KBM-7 (cell line): ENCODE results near the gene POMGNT1.
"Not testable (repeated sequence)": the region's sequence is repeated elsewhere in the genome, so short reads cannot be mapped to it uniquely, and the experiment has no call there.

ENCODE experiments used
- DNase-seq: peaks from one replicate; pipeline ENCODE4 v3.0.0-alpha.2; 2015
- in situ Hi-C: fragments of 300-500 bp; cut with MboI; formaldehyde crosslinking; loops from 2 replicates; pipeline ENCODE4 v1.14.3; 2020; ENCODE audit warnings: low sequenced_read_pairs, low pct_unique_long_range_greater_than_20kb, mixed read lengths

Gene POMGNT1

DNA sequence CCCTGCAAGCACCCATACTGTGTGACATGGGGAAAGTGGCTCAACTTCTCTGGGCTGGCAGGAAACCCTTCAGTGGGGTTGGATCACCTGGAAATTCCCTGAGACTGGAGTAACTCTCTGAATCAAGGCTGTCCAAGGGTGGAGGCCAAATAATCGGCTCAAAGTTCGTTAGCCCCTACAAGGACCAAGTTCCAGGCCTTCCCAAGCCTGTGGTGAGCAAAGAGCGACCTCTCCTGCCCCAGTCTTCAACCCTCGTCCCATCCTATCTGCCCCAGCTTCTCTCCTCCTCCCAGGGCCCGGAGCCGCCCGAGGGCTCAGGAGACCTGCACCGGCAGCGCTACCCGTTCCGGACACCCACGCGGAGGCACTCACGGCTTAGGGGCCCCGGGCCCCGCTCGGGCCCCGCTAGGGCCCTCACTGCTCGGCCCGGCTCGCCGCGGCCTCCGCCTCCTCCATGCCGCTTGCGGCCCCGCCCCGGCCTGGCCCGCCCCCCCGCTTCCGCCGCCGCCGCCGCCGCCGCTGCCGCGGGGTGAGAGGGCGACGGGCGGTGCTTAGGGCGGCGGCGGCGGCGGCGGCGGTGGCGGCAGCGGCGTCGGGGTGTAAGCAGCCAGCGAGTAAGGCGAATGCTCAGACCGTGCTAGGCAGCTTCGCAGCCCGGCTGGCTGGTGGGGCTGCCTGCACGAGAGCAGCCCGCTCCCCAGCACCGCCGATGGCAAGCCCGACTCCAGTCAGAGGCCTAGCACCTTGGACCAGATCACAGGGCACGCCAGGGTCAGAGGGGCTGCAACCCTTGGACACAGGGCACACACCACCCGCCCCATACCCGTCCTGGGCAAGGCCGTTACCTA is at the start of gene POMGNT1:
POMGNT1 (minus strand) TSS at position 471 of the 848 bp plus-strand sequence. CDS start 613 bp downstream, outside the sequence.
- in situ Hi-C loops: no loop called here
- DNase-seq: peak; percentile 66

DNA sequence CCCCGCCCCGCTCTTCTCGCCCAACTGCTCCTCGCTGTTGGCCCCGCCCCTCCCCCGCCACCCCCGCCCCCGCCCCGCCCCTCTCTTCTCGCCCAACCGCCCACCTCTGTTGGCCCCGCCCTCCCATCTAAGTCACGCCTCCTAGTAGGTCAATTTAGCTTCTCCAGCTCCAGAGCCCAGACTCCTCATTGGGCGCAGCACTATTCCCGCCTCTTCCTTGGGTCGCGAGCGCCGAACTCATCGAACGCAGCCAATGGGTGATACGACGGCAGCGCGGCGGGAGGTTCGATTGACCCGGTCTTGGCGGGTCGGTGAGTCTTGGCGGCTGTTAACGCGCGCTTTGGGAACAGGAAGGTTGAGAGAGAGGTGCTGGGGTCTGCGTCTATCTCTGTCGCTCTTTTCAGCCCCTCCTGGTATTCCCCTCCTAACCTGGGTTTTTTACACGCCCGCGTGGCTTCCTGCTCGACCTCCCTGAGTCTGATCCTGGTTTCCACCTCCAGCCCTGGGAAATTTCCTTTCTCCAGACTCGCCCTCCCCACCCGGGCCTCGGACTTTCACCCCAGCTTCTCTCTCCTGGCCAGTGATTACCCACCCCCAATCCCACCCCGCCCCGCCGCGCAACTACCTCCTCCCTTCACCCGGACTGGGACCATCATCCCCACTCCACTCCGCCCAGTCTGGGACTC is 49.3 kb upstream of the POMGNT1 start, which contains the start of gene RAD54L:
RAD54L (plus strand) TSS at position 328 of the 686 bp plus-strand sequence. CDS start 643 bp downstream, outside the sequence.
- in situ Hi-C loops: no loop called here
- peak; percentile 98 for DNase-seq

DNA sequence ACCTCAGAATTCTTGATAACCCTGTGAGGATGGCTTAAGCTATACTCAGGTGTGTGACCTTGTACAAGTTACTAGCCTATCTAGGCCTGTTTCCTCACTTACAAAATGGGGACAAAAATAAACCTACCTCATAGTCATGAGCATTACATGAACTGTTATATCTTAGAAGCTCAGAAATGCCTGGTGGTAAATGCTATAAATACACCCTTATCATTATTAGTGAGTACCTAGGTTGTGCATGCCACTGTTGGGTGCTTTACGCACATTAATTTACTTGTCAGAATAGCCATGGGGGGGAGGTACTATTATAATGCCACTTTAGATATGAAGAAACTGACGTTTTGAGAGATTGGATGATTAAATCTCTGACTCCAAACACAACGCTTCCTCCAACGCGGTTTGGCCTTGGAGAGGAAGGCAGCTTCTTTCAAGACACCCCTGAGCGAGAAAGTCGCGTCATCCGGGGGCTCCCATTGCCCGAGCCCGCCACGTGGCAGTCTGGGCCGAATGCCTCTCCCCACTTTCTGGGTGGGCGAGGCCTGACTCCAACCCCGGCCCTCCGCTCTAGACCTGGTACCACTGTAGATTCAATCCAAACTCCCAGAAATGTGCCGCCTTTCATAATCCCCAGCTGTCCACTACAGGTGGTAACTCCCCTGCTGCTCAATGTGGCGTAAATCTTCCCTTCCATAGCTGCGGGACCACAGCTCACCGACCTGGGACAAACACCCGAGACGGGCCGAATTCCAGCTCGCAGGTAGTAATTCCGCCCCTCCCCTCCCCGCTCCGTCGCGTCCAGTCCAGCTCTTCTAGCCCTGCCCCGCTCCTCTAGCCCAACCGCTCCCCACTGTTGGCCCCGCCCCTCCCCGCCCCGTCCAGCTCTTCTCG is 48.6 kb upstream of the POMGNT1 start:
- DNase-seq: peak; percentile 74
- in situ Hi-C loops: no loop called here

DNA sequence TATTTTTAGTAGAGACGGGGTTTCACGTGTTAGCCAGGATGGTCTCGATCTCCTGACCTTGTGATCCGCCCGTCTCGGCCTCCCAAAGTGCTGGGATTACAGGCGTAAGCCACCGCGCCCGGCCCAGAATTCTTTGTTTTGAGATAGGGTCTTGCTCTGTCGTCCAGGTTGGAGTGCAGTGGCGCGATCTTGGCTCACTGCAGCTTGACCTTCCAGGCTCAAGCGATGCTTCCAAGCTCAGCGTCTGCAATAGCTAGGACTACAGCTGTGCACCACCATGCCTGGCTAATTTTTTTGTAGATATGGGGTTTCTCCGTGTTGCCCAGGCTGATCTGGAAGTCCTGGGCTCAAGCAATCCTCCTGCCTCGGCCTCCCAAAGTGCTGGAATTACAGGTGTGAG is 47.9 kb upstream of the POMGNT1 start:
- in situ Hi-C loops, DNase-seq: not testable (repeated sequence)

DNA sequence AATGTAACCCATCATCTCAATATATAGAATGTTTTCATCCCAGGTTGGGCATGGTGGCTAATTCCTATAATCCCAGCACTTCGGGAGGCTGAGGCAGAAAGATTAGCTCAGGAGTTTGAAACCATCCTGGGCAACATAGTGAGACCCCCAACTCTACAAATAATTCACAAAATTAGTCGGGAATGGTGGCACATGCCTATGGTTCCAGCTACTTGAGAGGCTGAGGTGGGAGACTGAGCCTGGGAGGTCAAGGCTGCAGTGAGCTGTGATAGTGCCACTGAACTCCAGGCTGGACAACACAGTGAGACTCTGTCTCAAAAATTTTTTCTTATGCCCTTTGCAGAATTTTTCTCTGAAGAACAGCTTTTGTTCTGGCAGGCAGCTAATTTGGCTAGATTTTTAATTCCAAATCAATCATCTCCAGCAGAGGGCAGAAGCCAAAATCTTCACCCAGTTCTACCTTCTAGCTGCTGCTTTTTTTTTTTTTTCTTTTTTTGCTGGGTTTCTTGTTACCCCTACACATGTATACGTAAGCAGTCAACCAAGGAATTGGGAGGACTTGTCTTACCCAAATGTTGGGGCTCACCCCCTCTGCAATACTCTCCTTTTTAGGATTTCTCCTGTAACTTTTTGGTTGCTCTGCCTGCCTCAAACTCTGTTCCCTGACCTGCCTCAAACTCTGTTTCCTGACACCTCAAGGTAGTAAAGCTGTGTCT is 46.6 kb upstream of the POMGNT1 start:
- peak; percentile 77 for DNase-seq
- in situ Hi-C loops: no loop called here

DNA sequence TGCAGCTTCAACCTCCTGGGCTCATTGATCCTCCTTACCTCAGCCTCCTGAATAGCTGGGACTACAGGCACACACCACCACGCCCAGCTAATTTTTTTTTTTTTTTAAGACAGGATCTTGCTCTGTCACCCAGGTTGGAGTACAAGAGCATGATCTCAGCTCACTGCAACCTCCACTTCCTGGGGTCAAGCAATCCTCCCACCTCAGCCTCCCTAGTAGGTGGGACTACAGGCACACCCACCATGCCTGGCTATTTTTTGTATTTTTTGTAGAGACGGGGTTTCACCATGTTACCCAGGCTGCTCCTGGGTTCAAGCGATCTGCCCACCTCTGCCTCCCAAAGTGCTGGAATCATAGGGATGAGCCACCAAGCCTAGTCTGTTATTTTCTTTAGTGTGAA is 45.6 kb upstream of the POMGNT1 start:
- DNase-seq, in situ Hi-C loops: not testable (repeated sequence)

DNA sequence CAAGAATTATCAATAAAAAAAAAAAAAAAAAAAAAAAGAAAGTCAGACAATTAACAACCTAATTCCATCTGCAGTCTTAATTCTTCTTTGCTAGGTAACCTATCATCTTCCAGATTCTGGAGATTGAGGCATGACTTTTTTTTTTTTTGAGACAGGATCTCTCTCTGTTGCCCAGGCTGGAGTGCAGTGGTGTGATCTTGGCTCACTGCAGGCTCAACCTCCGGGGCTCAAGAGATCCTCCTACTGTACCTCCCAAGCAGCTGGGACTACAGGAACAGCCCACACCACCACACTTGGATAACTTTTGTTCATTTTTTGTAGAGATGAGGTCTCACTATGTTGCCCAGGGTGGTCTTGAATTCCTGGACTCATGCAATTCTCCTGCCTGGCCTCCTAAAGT is 44.7 kb upstream of the POMGNT1 start:
- in situ Hi-C loops: no loop called here

DNA sequence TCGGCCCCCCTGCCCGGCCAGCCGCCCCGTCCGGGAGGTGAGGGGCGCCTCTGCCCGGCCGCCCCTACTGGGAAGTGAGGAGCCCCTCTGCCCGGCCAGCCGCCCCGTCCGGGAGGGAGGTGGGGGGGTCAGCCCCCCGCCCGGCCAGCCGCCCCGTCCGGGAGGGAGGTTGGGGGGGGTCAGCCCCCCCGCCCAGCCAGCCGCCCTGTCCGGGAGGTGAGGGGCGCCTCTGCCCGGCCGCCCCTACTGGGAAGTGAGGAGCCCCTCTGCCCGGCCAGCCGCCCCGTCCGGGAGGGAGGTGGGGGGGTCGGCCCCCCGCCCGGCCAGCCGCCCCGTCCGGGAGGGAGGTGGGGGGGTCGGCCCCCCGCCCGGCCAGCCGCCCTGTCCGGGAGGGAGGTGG is 43.5 kb upstream of the POMGNT1 start:
- in situ Hi-C loops, DNase-seq: not testable (repeated sequence)

More for the DNA sequence above, 44.7 kb upstream of the POMGNT1 start:
- DNase-seq: no peak

DNA sequence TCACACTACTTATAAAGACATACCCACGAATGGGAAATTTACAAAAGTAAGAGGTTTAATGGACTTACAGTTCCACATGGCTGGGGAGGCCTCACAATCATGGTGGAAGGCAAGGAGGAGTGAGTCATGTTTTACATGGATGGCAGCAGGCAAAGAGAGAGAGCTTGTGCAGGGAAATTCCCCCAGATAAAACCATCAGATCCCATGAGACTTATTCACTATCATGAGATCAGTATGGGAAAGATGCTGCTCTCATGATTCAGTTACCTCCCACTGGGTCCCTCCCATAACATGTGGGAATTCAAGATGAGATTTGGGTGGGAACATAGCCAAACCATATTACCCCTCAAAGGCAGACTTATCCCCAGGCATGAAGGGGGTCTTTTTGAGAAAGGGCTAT is 40.6 kb upstream of the POMGNT1 start:
- DNase-seq, in situ Hi-C loops: not testable (repeated sequence)

DNA sequence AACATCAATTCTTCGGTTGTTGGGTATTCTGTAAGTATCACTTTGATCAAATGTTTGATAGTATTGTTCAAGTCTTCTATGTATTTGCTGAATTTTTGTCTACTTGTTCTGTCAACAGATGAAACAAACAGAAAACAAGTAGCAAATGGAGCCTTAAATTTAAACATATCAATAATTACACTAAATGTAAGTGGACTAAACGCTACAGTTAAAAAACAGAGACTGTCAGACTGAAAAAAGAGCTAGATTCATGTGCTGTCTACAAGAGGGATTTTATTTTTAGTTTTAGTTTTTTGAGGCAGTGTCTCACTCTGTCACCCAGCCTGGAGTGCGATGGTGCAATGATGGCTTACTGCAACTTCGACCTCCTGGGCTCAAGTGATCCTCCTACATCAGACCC is 38.6 kb upstream of the POMGNT1 start:
- DNase-seq: no peak
- in situ Hi-C loops: no loop called here

DNA sequence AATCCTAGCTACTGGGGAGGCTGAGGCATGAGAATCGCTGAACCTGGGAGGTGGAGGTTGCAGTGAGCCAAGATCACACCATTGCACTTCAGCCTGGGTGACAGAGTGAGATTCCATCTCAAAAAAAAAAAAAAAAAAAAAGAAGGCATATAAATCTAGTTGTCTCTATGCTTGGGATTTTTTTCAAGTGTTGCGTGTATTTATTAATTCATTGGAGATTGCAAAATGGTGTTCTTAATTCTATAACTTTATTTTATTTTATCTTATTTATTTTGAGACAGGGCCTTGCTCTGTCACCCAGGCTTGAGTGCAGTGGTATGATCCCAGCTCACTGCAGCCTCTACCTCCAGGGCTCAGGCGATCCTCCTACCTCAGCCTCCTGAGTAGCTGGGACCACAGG is 33.0 kb upstream of the POMGNT1 start:
- DNase-seq, in situ Hi-C loops: not testable (repeated sequence)

DNA sequence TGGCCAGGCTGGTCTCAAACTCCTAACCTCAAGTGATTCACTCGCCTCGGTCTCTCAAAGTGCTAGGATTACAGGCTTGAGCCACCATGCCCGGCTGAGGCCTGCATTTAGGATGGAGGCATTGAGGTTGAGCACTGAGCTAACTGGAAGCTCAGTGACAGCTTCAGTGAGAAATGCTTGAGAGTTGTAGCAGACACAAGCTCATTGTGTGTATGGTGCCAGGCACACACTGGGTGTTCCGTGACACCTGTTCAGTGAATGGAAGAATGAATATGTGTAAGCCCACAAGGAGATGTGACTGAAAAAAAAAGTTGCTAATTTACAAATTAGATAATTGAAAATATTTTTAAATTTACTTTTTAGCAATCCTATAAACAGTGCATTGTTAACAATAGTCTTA is 26.7 kb upstream of the POMGNT1 start:
- in situ Hi-C loops: no loop called here
- DNase-seq: no peak

DNA sequence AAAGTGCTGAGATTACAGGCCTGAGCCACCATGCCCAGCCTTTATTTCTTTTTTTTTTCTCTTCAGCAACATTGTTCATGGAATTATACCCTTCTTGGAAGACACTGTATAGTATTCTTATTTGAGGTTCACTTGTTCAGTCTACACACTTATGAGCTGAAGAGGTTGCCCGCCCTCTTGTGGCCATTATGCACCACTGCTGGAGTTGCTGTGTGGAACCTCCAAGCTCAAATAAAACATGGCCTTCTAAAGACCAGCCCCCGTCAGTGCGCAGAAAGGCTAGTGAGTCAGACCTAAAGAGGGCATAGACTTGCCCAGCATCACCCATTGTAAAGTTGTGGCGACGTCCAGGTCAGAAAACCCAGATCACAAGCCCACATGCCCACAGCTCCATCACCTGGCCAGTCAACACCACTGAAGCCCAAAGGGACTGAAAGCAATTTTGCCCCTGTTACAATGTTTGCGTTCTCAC is 25.3 kb upstream of the POMGNT1 start:
- DNase-seq: peak; percentile 82
- in situ Hi-C loops: no loop called here

DNA sequence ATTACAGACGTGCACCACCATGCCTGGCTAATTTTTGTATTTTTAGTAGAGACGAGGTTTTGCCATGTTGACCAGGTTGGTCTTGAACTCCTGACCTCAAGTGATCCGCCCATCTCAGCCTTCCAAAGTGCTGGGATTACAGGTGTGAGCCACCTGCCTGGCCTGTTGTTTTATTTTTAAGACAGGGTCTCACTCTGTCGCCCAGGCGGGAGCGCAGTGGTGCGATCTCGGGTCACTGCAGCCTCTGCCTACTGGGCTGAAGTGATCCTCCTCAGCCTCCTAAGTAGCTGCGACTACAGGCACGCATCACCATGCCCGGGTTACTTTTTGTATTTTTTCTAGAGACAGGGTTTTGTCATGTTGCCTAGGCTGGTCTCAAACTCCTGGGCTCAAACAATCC is 24.8 kb upstream of the POMGNT1 start:
- in situ Hi-C loops, DNase-seq: not testable (repeated sequence)

DNA sequence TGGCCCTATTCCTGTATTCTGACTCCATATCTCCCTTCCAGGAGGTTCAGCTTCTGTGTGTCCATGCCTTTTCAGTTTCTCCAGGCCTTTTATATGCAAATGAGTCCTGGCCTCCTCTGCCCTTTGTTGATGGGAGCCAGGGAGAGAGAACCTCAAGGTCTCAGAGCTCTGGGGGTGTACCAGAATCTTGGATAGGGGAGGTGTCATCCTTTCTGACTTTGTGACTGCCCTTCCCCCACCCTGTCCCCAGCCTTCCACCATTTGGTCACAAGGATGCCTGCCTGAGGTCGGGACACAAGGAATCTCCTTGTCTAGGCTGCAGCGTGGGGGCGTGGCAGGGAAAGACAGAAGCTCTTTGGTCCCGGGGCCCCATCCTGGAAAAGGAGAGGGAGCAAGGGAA is 23.5 kb upstream of the POMGNT1 start:
- no peak for DNase-seq
- in situ Hi-C loops: no loop called here

DNA sequence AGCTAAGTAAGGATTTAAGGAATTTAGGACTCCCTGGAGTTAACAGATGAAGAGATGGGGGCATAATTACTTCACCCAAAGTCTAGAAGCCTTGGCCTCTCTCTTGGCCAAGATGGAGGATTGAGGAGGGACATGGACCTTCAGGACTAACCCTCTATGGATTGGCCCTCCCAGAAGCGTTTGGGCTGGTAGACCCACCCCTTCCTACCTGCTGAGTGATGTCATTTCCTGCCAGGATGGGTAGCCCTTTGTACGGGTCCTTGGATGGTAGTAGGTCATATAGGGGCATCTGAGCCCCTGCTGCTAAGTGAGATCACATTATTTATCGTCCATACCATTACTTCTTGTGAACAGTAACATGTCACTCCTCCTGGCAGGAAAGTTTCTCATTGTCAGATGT is 22.6 kb upstream of the POMGNT1 start:
- no peak for DNase-seq
- in situ Hi-C loops: no loop called here

DNA sequence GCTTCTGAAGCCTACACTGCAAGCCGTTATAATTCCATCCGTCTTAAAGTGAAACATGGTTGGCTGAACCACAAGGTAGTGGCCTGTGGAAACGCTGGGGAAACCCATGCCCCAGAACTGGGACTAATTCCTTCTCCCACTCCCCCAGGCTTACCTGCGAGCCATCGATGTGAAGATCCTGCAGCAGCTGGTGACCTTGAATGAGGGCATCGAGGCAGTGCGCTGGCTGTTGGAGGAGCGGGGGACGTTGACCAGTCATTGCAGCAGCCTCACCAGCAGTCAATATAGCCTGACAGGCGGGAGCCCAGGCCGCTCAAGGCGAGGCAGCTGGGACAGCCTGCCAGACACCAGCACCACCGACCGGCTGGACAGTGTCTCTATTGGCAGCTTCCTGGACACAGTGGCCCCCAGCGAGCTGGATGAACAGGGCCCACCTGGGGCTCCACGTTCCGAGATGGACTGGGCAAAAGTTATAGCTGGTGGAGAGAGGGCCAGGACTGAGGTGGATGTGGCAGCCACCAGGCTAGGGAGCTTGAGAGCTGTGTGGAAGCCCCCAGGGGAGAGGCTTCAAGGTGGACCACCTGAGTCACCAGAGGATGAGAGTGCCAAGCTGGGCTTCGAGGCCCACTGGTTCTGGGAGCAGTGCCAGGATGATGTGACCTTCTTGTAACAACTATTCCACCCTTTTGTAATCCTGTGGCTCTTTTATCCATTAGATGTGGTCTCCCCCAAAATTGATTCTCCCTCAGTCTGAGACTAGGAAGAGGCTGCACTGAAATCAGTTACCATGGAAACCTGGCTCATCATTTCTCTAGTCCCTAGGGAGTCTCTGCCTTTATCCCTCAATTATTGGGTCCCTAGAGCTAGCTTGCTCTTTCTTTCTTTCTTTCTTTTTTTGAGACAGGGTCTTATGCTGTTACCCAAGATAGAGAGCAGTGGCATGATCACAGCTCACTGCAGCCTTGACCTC is 21.6 kb upstream of the POMGNT1 start:
- no peak for DNase-seq
- in situ Hi-C loops: no loop called here

DNA sequence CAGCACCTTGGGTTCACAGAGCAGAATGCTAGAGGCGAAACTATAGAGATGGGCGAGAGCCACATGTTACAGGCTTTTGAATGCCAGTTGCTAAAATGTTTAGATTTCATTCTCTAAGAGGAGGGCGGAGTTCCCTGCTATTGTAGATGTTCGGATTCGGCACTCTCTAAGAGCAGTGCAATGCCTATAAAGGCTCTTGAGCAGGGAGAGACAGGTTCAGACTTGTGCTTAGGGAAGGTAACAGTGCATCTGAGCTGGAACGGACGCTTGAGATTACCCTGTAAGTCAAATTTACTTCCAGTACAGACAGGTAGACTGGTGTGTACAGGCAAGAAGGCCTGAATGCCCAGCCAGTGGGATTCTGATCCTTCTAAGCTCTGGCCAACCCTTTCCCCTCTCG is 20.2 kb upstream of the POMGNT1 start:
- in situ Hi-C loops: no loop called here

More for the DNA sequence above, 20.2 kb upstream of the POMGNT1 start:
- no peak for DNase-seq
